Lower lobe of right lung (tissue), 2 donors: ENCODE results near the gene FADS2. TPM values are rescaled to one million over a fixed set of nuclear protein-coding genes. Genes with fewer than 3 reads are reported as not detected.

Source experiments
- ATAC-seq, 2 donors: fragments of 200-7000 bp; cut with Tn5 transposase; one replicate each; pipeline ENCODE4 v1.9.1; 2020 to 2022; ENCODE audit warnings: mild to moderate bottlenecking in 2 of 2, moderate library complexity in 2 of 2
- DNase-seq: peaks from one replicate; pipeline ENCODE4 v3.0.0-alpha.2; 2020
- H3K27ac ChIP-seq: fragments of 200-600 bp; one replicate; pipeline ENCODE4 v1.8.0; 2022
- H3K27me3 ChIP-seq: fragments of 200-600 bp; one replicate; pipeline ENCODE4 v1.8.0; 2022; ENCODE audit warnings: low read depth
- H3K36me3 ChIP-seq: fragments of 200-600 bp; one replicate; pipeline ENCODE4 v1.8.0; 2022; ENCODE audit warnings: mild to moderate bottlenecking
- H3K4me1 ChIP-seq: fragments of 200-600 bp; one replicate; pipeline ENCODE4 v1.8.0; 2022
- H3K4me3 ChIP-seq: fragments of 200-600 bp; one replicate; pipeline ENCODE4 v1.8.0; 2022; ENCODE audit warnings: mild to moderate bottlenecking
- H3K9me3 ChIP-seq: fragments of 200-600 bp; one replicate; pipeline ENCODE4 v1.8.0; 2022
- intact Hi-C: fragments of 100-400 bp; cut with DNase I; formaldehyde crosslinking; loops from one replicate; pipeline ENCODE4 v1.11.0; 2022
- total RNA-seq: library from RNA; stranded (reverse); fragmentation: NEBNext Ultra II Directional; extraction: Animal tissue kit (Norgen Biotek cat#: 25700); gene quantifications from one replicate; pipeline ENCODE4 v1.2.1, GENCODE V29; 2021
- TF ChIP-seq, protein P1 (sequence below): fragments of 200-600 bp; IDR thresholded peaks from one replicate; pipeline ENCODE4 v1.8.0; 2022; ENCODE audit warnings: antibody characterized with exemption, mild to moderate bottlenecking
- donor health status: DM: no; HTN: yes; CAD: no; lungs with severe emphysema.

FADS2 gene
- total RNA-seq, 1 donor from 2014 or later = 82.0 TPM

DNA sequence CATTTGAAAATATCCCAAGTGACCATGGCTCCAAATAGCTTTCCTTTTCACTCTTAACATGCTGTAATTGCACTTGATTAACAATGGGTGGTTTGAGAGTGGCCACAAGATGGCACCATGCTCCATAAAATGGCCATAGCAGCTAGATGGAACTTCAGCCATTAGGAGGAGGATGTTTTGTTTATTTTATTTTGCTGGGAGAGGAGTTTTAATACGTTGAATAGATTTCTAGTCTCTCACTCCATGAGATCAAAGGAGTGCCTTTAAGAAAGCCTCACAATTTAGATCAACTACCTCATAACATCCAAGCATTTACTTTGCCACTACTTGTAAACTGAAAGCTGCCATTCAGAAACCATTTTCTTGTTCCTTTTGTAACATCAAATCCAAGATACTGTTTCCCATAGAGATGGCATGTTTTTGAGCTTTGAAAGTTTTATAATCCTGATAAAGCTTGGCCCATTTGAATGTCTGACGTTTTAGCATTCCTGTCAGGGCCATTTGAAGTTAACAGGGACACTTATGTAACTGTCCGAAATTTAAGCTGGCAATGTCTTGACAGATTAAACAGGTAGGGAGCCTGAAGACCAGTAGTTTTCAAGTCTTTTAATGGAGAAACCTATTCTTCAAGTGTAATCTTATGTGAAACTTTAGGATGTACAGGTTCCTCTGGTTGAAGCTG, 30.7 kb upstream of the FADS2 start:
- Histone ChIP-seq H3K4me3 (no peak overlapping the region), H3K27ac (peak overlapping the region; percentile 50), H3K9me3 (no peaks in the 10 kb centered on the region), H3K36me3 (peaks cover 25% of the 10 kb centered on the region), H3K4me1 (peaks cover 14% of the 10 kb centered on the region), H3K27me3 (no peaks in the 10 kb centered on the region)
- intact Hi-C loops = no loop called here
- TF ChIP-seq, protein P1, sequence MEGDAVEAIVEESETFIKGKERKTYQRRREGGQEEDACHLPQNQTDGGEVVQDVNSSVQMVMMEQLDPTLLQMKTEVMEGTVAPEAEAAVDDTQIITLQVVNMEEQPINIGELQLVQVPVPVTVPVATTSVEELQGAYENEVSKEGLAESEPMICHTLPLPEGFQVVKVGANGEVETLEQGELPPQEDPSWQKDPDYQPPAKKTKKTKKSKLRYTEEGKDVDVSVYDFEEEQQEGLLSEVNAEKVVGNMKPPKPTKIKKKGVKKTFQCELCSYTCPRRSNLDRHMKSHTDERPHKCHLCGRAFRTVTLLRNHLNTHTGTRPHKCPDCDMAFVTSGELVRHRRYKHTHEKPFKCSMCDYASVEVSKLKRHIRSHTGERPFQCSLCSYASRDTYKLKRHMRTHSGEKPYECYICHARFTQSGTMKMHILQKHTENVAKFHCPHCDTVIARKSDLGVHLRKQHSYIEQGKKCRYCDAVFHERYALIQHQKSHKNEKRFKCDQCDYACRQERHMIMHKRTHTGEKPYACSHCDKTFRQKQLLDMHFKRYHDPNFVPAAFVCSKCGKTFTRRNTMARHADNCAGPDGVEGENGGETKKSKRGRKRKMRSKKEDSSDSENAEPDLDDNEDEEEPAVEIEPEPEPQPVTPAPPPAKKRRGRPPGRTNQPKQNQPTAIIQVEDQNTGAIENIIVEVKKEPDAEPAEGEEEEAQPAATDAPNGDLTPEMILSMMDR = peak; percentile 88
- peak; percentile 53 to 60 for ATAC-seq
- DNase-seq = peak; percentile 69

DNA sequence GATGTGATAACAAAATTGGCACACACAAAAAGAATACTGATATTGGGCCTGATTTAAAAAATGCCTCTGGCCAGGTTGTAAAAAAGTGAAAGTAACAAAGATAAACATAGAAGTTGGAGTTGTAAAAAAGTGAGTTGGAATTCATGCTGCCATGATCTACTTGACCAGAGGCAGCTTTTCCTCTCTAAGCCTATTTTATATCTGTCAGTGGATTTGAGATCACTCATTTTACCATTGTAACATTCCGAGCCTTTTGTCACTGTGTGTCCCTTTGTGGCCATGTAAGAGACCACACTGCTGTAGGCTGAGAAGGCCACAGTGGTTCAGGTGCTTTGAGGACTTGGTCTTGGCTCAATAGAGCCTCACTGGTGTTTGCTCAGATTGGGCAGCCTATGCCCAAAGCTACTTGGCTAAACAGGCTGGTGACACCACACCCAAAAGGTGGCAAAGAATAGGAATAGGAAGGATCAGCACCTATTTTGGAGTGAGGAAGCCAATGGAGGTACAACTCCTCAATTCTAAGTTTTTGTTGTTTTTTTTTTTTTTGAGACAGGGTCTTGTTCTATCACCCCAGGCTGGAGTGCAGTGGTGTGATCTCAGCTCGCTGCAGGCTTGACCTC, 28.3 kb upstream of the FADS2 start:
- H3K4me1 ChIP-seq = peaks cover 7% of the 10 kb centered on the region
- TF ChIP-seq, protein P1 = no peak
- DNase-seq = no peak
- no peaks in the 10 kb centered on the region for H3K9me3 ChIP-seq
- no peak for ATAC-seq
- intact Hi-C loops = no loop called here
- H3K36me3 ChIP-seq = peaks cover 49% of the 10 kb centered on the region
- H3K27me3 ChIP-seq = no peaks in the 10 kb centered on the region
- H3K4me3 ChIP-seq = no peak overlapping the region
- no peak overlapping the region for H3K27ac ChIP-seq

DNA sequence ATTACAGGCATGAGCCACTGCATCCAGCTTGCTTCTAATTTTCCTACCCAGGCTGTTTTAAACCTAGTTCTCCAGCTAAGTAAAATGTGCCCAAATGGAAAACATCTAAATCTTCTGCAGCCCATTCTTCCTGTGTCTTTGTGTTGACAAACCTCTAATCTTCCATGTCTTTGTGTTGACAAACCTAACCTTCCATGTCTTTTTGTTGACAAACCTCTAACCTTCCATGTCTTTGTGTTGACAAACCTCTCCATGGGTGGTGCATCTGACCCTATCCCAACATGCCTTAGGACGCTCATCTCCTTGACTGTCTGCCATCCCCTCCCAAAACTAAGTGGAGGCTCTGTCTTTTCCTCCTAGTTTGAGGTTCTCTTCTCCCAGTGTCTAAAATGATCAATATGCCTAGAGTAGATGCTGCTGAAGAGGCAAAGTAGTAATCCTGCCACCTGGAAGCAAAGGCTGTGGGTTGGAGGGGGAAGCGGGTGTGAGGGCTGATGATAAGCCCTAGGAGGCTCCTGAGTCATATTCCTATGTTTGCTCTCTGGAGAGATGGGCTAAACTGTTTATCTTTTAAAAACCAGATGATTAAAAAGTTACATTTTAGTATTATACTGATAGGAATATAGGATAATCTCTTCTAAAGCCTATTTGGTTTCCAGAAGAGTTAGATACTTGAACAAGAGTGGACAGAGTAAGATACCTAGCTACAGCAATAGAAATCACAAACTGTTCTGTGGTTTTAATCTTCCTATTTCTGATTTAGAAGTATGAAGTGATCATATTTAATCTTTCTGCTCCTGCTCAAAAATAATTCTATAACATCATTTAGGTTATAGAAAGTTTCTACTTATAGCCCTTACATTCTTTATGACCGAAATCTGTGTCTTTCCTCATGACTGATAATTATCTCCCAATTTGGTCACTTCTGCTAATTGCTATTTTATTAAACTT, 27.5 kb upstream of the FADS2 start:
- TF ChIP-seq, protein P1 = no peak
- Histone ChIP-seq H3K4me1 (peaks cover 7% of the 10 kb centered on the region), H3K9me3 (no peaks in the 10 kb centered on the region), H3K27me3 (no peaks in the 10 kb centered on the region), H3K36me3 (peaks cover 52% of the 10 kb centered on the region), H3K27ac (no peak overlapping the region), H3K4me3 (no peak overlapping the region)
- ATAC-seq (no peak), DNase-seq (no peak)
- intact Hi-C loops = no loop called here

DNA sequence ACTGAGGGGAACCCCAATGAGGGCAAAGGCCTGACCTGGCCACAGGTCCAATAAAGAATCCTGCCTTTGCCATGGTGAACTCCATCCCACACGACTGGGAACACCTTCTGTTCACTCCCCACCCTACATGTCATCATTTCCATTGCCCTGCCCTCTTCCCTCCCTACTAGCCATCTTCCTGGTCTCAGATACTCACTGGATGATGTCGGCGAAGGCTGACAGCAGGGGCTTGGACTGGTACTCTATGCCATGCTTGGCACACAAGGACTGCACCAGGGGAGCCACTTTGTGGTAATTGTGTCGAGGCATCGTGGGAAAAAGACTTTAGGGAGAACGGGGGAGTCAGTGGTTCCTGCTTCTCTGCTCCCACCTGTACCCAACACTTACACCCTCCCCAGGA, 25.5 kb upstream of the FADS2 start:
- Histone ChIP-seq H3K27me3 (no peaks in the 10 kb centered on the region), H3K36me3 (peaks cover 61% of the 10 kb centered on the region), H3K9me3 (no peaks in the 10 kb centered on the region), H3K4me1 (peaks cover 3% of the 10 kb centered on the region), H3K4me3 (no peak overlapping the region), H3K27ac (no peak overlapping the region)
- no peak for DNase-seq
- intact Hi-C loops = no loop called here
- TF ChIP-seq, protein P1 = no peak
- ATAC-seq = no peak

DNA sequence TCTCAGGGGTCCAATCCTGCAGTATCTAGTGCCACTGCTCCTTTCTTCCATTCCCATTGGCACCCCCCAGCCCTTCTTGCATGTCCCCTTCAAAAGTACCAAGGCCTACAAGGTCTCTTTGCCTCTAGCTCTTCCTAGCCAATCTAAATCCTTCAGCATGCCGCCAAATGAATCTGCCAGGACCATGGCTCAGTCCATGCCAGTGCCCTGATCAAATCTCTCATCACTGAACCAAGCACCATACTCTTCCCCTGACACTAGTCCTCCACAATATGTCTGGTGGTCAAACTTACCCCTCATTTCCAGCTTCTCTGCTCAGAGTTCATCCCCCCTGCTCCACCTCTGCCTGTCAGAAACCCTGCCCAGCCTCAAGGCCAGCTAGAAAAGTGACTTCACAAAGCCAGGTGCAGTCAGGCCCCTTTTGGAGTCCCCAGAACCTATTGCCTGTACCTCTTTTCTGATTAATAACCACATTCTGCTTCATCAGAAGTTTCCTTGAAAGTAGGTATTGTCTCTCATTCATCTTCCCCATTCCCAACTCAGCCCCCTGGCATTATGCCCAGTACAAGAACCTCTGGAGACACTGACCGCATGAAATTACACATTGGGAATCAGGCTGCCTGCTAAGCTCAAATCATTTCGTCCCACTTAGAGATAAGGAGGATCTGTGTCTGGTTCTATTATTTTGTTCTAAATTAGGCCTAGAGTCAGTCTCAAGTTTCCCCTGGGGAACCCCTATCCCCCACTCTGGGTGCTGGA, 24.0 kb upstream of the FADS2 start:
- no peaks in the 10 kb centered on the region for H3K9me3 ChIP-seq
- H3K27me3 ChIP-seq = no peaks in the 10 kb centered on the region
- ATAC-seq (no peak), DNase-seq (no peak)
- TF ChIP-seq, protein P1 = no peak
- H3K27ac ChIP-seq = no peak overlapping the region
- H3K36me3 ChIP-seq = peaks cover 74% of the 10 kb centered on the region
- intact Hi-C loops = no loop called here
- no peak overlapping the region for H3K4me3 ChIP-seq
- no peaks in the 10 kb centered on the region for H3K4me1 ChIP-seq
